HG03064 (cell line): ENCODE data around the gene RHBG.
"Not testable (repeated sequence)": the region's sequence is repeated elsewhere in the genome, so short reads cannot be mapped to it uniquely, and the experiment has no call there.

Source experiments
- ATAC-seq: cut with Tn5 transposase; IDR thresholded peaks from one replicate; pipeline ENCODE4 v1.9.1; 2021; ENCODE audit warnings: low read depth; ENCODE audit not compliant: unreplicated experiment

Gene RHBG

GRCh38 chr1:156368889-156369684, at the start of gene RHBG:
Gene RHBG, plus strand, starts transcription at chr1:156369211. Its CDS starts 39 bp downstream, at chr1:156369250.
- no peak for ATAC-seq

- ATAC-seq: no peak
Observed at GRCh38 chr1:156319664-156320063, 49.3 kb upstream of the RHBG start.

DNA sequence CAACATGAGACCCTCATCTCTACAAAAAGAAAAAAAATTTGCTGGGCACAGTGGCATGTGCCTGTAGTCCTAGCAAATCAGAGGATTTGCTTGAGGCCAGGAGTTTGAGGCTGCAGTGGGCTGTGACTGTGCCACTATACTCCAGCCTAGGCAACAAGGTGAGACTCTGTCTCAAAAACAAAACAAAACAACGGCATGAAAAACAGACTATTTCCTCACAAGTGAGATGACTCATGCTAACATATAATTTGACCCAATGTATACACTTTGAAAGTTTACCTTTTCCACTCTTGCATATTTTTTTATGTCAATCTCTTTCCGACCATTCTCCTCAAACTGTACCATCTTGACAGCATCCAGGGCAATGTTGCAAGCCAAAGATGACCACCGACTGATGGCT, 48.5 kb upstream of the RHBG start:
- ATAC-seq: no peak

- not testable (repeated sequence) for ATAC-seq
Observed at GRCh38 chr1:156323179-156323578, 45.8 kb upstream of the RHBG start.

DNA sequence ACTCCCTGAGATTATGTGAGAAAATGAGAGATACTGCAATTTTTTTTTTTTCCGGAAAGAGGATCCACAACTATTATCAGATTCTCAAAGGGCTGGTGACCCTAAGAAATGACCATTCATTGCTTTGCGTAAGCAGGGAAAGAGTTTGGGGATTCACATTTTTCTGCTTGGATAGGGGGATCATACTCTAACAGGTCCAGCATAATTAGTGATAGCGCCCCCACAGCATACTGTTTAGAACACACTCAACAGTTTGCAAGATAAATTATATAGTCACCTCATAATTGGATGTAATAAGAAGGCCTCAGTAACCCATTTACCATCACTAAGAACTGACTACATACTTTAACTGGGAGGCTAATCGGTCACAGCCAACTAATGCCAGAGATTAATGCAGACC, 32.8 kb upstream of the RHBG start:
- no peak for ATAC-seq

DNA sequence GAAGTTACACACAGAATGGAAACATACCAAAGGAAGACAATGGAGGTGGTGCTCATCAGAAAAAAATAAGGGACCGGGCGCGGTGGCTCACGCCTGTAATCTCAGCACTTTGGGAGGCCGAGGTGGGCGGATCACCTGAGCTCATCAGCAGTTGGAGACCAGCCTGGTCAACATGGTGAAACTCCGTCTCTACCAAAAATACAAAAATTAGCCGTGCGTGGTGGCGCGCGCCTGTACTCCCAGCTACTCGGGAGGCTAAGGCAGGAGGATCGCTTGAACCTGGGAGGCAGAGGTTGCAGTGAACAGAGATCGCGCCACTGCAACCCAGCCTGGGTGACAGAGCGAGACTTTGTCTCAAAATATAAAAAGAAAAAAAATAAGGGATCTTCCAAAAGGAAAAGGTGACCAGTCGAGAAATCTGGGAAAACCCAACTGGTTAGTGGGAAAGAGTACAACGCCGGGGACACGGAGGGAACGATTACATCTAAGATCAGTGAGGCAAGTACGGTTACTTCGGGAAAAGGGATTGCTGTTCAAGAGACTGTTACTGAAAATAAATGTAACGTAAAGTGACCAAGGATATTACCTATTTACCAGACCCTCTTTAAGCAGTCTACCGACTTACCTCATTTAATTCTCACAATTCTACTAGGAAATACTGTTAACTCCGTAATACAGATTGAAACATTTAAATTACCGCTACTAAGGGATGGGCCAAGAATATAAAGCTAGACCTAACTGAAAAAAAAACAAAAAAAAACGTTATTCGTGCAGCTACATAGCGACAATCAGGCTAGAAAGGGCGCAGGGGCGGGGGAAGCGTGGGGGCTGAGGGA, 31.7 kb upstream of the RHBG start:
- ATAC-seq: no peak

GRCh38 chr1:156337888-156338179, 31.2 kb upstream of the RHBG start:
- ATAC-seq: peak; percentile 37

GRCh38 chr1:156338180-156338976, 30.6 kb upstream of the RHBG start, which contains the start of the genes CCT3 and TSACC:
Gene CCT3, minus strand, starts transcription at chr1:156338292. Its CDS starts 108 bp downstream, at chr1:156338184.
Gene TSACC, plus strand, starts transcription at chr1:156338526. Its CDS starts 1,232 bp downstream, at chr1:156339758.
- peak; percentile 87 for ATAC-seq

GRCh38 chr1:156342166-156342955, 26.6 kb upstream of the RHBG start:
- ATAC-seq: no peak

- no peak for ATAC-seq
Observed at GRCh38 chr1:156344409-156344808, 24.6 kb upstream of the RHBG start.

- ATAC-seq: not testable (repeated sequence)
Observed at GRCh38 chr1:156346035-156346434, 23.0 kb upstream of the RHBG start.

GRCh38 chr1:156346636-156347035, 22.4 kb upstream of the RHBG start:
- ATAC-seq: no peak

- ATAC-seq: no peak
Observed at GRCh38 chr1:156347331-156347730, 21.7 kb upstream of the RHBG start.

DNA sequence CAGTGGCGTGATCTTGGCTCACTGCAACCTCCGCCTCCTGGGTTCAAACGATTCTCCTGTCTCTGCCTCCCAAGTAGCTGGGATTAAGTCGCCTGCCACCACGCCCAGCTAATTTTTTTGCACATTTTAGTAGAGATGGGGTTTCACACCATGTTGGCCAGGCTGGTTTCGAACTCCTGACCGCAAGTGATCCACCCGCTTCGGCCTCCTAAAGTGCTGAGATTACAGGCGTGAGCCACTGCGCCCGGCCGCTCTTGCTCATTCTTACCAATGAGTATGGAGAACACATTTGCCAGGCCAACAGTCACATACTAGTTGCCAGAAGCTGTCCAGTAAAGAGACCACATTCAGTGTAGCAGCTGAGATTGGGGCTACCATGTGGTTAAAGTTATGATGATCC, 16.5 kb upstream of the RHBG start:
- ATAC-seq: not testable (repeated sequence)

DNA sequence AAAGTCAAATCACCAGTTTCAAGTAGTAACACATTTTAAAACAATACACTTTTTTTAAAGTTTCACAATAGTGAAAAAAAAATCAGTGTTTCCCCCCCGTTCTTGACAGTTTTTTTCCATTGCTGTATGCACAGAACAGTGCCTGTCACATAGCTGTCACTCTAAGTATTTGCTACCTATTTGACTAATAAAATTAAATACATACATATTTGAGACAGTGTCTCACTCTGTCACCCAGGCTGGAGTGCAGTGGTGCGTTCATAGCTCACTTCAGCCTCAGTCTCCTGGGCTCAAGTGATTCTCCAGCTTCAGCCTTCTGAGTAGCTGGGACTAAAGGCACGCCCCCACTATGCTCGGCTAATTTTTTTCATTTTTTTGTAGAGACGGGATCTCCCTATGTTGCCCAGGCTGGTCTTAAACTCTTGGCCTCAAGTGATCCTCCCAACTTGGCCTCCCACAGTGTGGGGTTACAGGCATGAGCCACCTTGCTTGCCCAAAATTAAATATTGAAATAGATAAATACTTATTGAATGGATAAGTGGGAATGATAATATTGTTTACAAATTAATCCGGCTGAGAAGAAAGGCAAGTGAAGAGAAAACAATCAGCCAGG, 12.6 kb upstream of the RHBG start:
- no peak for ATAC-seq

- ATAC-seq: no peak
Observed at GRCh38 chr1:156356875-156357534, 12.0 kb upstream of the RHBG start.

DNA sequence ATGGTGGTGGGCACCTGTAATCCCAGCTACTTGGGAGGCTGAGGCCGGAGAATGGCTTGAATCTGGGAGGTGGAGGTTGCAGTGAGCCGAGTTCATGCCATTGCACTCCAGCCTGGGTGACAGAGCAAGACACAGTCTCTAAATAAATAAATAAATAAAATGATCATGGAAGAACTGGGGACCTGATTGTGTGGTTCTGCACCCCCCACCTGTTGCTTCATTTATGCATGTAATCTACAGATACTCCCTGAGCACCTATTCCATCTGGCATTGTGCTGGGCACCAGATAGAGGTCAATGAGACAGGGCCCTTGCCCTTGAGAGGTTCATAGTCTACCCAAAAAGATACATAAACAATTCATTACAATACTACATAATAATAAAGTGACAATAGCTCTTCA, 11.0 kb upstream of the RHBG start:
- no peak for ATAC-seq

- no peak for ATAC-seq
Observed at GRCh38 chr1:156358641-156359040, 10.4 kb upstream of the RHBG start.

GRCh38 chr1:156359249-156359648, 9.8 kb upstream of the RHBG start:
- no peak for ATAC-seq
